KOPT-K1 (cell line): ENCODE measurements around the gene MRPS12.
"Not testable (repeated sequence)": the region's sequence is repeated elsewhere in the genome, so short reads cannot be mapped to it uniquely, and the experiment has no call there.

Source experiments
- H3K27ac ChIP-seq: fragments of 200-600 bp; sonication (generic); 2 replicates; pipeline ENCODE4 v1.5.1; 2016; ENCODE audit warnings: antibody characterized with exemption, mild to moderate bottlenecking, low read depth, low read length; ENCODE audit not compliant: poor library complexity, severe bottlenecking
- H3K36me3 ChIP-seq: fragments of 200-600 bp; sonication (generic); 2 replicates; pipeline ENCODE4 v1.5.1; 2017; ENCODE audit warnings: antibody characterized with exemption, mild to moderate bottlenecking, low read length, moderate library complexity; ENCODE audit not compliant: insufficient read depth
- H3K9me3 ChIP-seq: fragments of 200-600 bp; sonication (generic); 2 replicates; pipeline ENCODE4 v1.5.1; 2017; ENCODE audit warnings: antibody characterized with exemption, low read length, mild to moderate bottlenecking; ENCODE audit not compliant: insufficient read depth, poor library complexity, severe bottlenecking

The MRPS12 gene

GRCh38 chr19:38930776-38931520 is at the start of gene MRPS12:
MRPS12 (plus strand) TSS chr19:38930944; CDS start chr19:38931295, 351 bp downstream.
- peaks cover 34% of the 10 kb centered on the region for H3K36me3 ChIP-seq
- H3K27ac ChIP-seq: peak within 1 kb of the TSS; percentile 76
- peaks cover 18% of the 10 kb centered on the region for H3K9me3 ChIP-seq

- no peak overlapping the region for H3K27ac ChIP-seq
- H3K36me3 ChIP-seq: peaks cover 21% of the 10 kb centered on the region; the same call in 1 of the 2 replicates
These were observed 47.5 kb upstream of the MRPS12 start for GRCh38 chr19:38883286-38883685.

GRCh38 chr19:38884691-38885090 is 46.1 kb upstream of the MRPS12 start:
- H3K9me3 ChIP-seq: not testable (repeated sequence)

More at GRCh38 chr19:38883286-38883685, 47.5 kb upstream of the MRPS12 start:
- no peaks in the 10 kb centered on the region for H3K9me3 ChIP-seq

GRCh38 chr19:38888876-38889275 is 41.9 kb upstream of the MRPS12 start:
- H3K36me3 ChIP-seq: peaks cover 32% of the 10 kb centered on the region; the same call in 1 of the 2 replicates
- H3K27ac ChIP-seq: no peak overlapping the region
- H3K9me3 ChIP-seq: no peaks in the 10 kb centered on the region

More at GRCh38 chr19:38884691-38885090, 46.1 kb upstream of the MRPS12 start:
- peaks cover 35% of the 10 kb centered on the region; the same call in 1 of the 2 replicates for H3K36me3 ChIP-seq
- not testable (repeated sequence) for H3K27ac ChIP-seq

GRCh38 chr19:38889803-38890202 is 40.9 kb upstream of the MRPS12 start:
- peaks cover 32% of the 10 kb centered on the region; the same call in 1 of the 2 replicates for H3K36me3 ChIP-seq
- no peak overlapping the region for H3K27ac ChIP-seq
- H3K9me3 ChIP-seq: no peaks in the 10 kb centered on the region

- no peak overlapping the region for H3K27ac ChIP-seq
- H3K36me3 ChIP-seq: peaks cover 32% of the 10 kb centered on the region; the same call in 1 of the 2 replicates
- no peaks in the 10 kb centered on the region for H3K9me3 ChIP-seq
These were observed 40.1 kb upstream of the MRPS12 start for GRCh38 chr19:38890686-38891085.

GRCh38 chr19:38891771-38892170 is 39.0 kb upstream of the MRPS12 start:
- Histone ChIP-seq H3K27ac (no peak overlapping the region), H3K36me3 (peaks cover 32% of the 10 kb centered on the region; the same call in 1 of the 2 replicates), H3K9me3 (no peaks in the 10 kb centered on the region)

- H3K27ac ChIP-seq: no peak overlapping the region
These were observed 37.9 kb upstream of the MRPS12 start for GRCh38 chr19:38892841-38893240.

GRCh38 chr19:38893341-38893771 is 37.4 kb upstream of the MRPS12 start:
- peaks cover 25% of the 10 kb centered on the region; the same call in 1 of the 2 replicates for H3K36me3 ChIP-seq
- H3K27ac ChIP-seq: no peak overlapping the region
- H3K9me3 ChIP-seq: no peaks in the 10 kb centered on the region

More at GRCh38 chr19:38892841-38893240, 37.9 kb upstream of the MRPS12 start:
- H3K9me3 ChIP-seq: no peaks in the 10 kb centered on the region
- H3K36me3 ChIP-seq: peaks cover 30% of the 10 kb centered on the region; the same call in 1 of the 2 replicates

- no peaks in the 10 kb centered on the region for H3K9me3 ChIP-seq
- H3K27ac ChIP-seq: no peak overlapping the region
- H3K36me3 ChIP-seq: peaks cover 9% of the 10 kb centered on the region; the same call in 1 of the 2 replicates
These were observed 35.8 kb upstream of the MRPS12 start for GRCh38 chr19:38894968-38895367.

GRCh38 chr19:38898788-38899446 is 31.8 kb upstream of the MRPS12 start:
- H3K36me3 ChIP-seq: no peaks in the 10 kb centered on the region
- H3K27ac ChIP-seq: peak overlapping the region; percentile 49

GRCh38 chr19:38899447-38900201 is 31.1 kb upstream of the MRPS12 start, which contains the start of the genes NFKBIB and SIRT2:
NFKBIB (plus strand) TSS chr19:38899969; CDS start chr19:38900033, 64 bp downstream.
SIRT2 (minus strand) TSS chr19:38899618; CDS start chr19:38899521, 97 bp downstream.
- Histone ChIP-seq H3K36me3 (peaks cover 5% of the 10 kb centered on the region), H3K27ac (peak within 1 kb of the TSS; percentile 67), H3K9me3 (peaks cover 4% of the 10 kb centered on the region)

More at GRCh38 chr19:38898788-38899446, 31.8 kb upstream of the MRPS12 start:
- H3K9me3 ChIP-seq: peaks cover 4% of the 10 kb centered on the region

- Histone ChIP-seq H3K36me3 (peaks cover 11% of the 10 kb centered on the region), H3K27ac (peak overlapping the region; percentile 67), H3K9me3 (peaks cover 4% of the 10 kb centered on the region)
These were observed 30.5 kb upstream of the MRPS12 start for GRCh38 chr19:38900202-38900629.

- Histone ChIP-seq H3K9me3 (peaks cover 4% of the 10 kb centered on the region), H3K36me3 (peaks cover 17% of the 10 kb centered on the region), H3K27ac (peak overlapping the region; percentile 67)
These were observed 30.0 kb upstream of the MRPS12 start for GRCh38 chr19:38900743-38901190.
